ENCODE measurements around the gene FAM193B. TPM values are rescaled to one million over a fixed set of nuclear protein-coding genes. Genes with fewer than 3 reads are reported as not detected.

Gene FAM193B
- total and polyA plus RNA-seq, 9 of the 15 experiments (the other 6 are each of a cell fraction or from before 2014, with no cell fraction given) = 4.4 to 76.4 (median 37.3) TPM

GRCh38 chr5:177516601-177517568 is 37.5 kb downstream of the FAM193B start, which contains the start of gene DDX41 (continued):
- TF ChIP-seq ZNF407 (IDR thresholded peaks at IDR 0.05; ENCODE audit: low read depth) = peak; percentile 99
- TF ChIP-seq CBX3 (IDR thresholded peaks at IDR 0.05; ENCODE audit: borderline replicate concordance in 1 of 2, low read length in 2 of 2) = peak in 1 of 2 experiments; percentile 83; a peak in 1 of 3 replicates
- TF ChIP-seq HNRNPL (IDR thresholded peaks at IDR 0.05; ENCODE audit: low read depth, low read length) = 0 out of 2 replicates have a peak, but pooled peaks have one; percentile 64
- TF ChIP-seq ZBTB8A (IDR thresholded peaks at IDR 0.05; ENCODE audit: partially characterized antibody) = no peak
- TF ChIP-seq TEAD4 (IDR thresholded peaks at IDR 0.05; ENCODE audit: low read length) = no peak
- TF ChIP-seq TEAD4 (CRISPR knock-in tag; IDR thresholded peaks at IDR 0.05; ENCODE audit: borderline replicate concordance) = no peak
- TF ChIP-seq VEZF1 (CRISPR knock-in tag; IDR thresholded peaks at IDR 0.05) = peak; percentile 59; the same call in 1 of the 2 replicates
- no peak for TF ChIP-seq BRF1 (IDR thresholded peaks at IDR 0.05; ENCODE audit: borderline replicate concordance, extremely low read depth, insufficient read length)
- no peak; the same call in 1 of the 2 replicates for TF ChIP-seq STAT6 (CRISPR knock-in tag; IDR thresholded peaks at IDR 0.05)
- no peak for TF ChIP-seq CBFA2T2 (conservative IDR thresholded peaks at IDR 0.05)
- no peak for TF ChIP-seq TEAD2 (tag; IDR thresholded peaks at IDR 0.05)
- no peak for TF ChIP-seq ZNF551 (CRISPR knock-in tag; IDR thresholded peaks at IDR 0.05)
- no peak for TF ChIP-seq SMARCA5 (IDR thresholded peaks at IDR 0.05)
- TF ChIP-seq YBX1 (IDR thresholded peaks at IDR 0.05) = no peak
- peak; percentile 93 for TF ChIP-seq LCOR (CRISPR knock-in tag; IDR thresholded peaks at IDR 0.05)

Measured in K562 (cell line).